Calu3 (cell line): Measurements from ENCODE around the gene HAND2. TPM values are rescaled to one million over a fixed set of nuclear protein-coding genes. Genes with fewer than 3 reads are reported as not detected.

Experiments used
- BruUV-seq: library from RNA; stranded (reverse); fragments of 400-500 nt; replicated peaks from 2 replicates; lab custom pipeline; 2021; lab: Mats Ljungman, UMichigan
- CTCF ChIA-PET: fragments of 300-600 bp; sonication (Branson Sonifier 250); formaldehyde crosslinking; loops from one replicate; lab custom pipeline; 2022; ENCODE audit warnings: antibody characterized with exemption; lab: Charles Lee
- DNase-seq: peaks from one replicate; pipeline ENCODE4 v3.0.0; 2022
- H3K27ac Mint-ChIP-seq: one replicate; pipeline ENCODE4 v1.8.0; 2022; ENCODE audit warnings: mixed read lengths; ENCODE audit not compliant: unreplicated experiment
- H3K27me3 Mint-ChIP-seq: one replicate; pipeline ENCODE4 v1.8.0; 2022; ENCODE audit warnings: mixed read lengths; ENCODE audit not compliant: unreplicated experiment
- H3K36me3 Mint-ChIP-seq: one replicate; pipeline ENCODE4 v1.8.0; 2022; ENCODE audit warnings: mild to moderate bottlenecking, moderate library complexity, mixed read lengths; ENCODE audit not compliant: insufficient read depth, unreplicated experiment
- H3K4me1 Mint-ChIP-seq: one replicate; pipeline ENCODE4 v1.8.0; 2022; ENCODE audit warnings: mild to moderate bottlenecking, low read depth, mixed read lengths; ENCODE audit not compliant: unreplicated experiment
- H3K4me3 Mint-ChIP-seq: one replicate; pipeline ENCODE4 v1.8.0; 2022; ENCODE audit warnings: mild to moderate bottlenecking, low read depth, moderate library complexity, mixed read lengths; ENCODE audit not compliant: unreplicated experiment
- H3K9me3 Mint-ChIP-seq: one replicate; pipeline ENCODE4 v1.8.0; 2022; ENCODE audit warnings: low read depth, mixed read lengths; ENCODE audit not compliant: unreplicated experiment
- CTCF ChIP-seq: fragments of 200-600 bp; IDR thresholded peaks from one replicate; pipeline ENCODE4 v1.8.0; 2022; ENCODE audit warnings: antibody characterized with exemption; ENCODE audit not compliant: unreplicated experiment
- intact Hi-C: fragments of 100-400 bp; cut with micrococcal nuclease; formaldehyde crosslinking; loops from one replicate; pipeline ENCODE4 v1.10.0; 2022; ENCODE audit not compliant: unreplicated experiment
- total RNA-seq: library from RNA; stranded (reverse); gene quantifications from 2 replicates; pipeline ENCODE4 v1.2.3, GENCODE V29; 2022

HAND2 gene
- total RNA-seq, 1 experiment from 2014 or later = 0.45 TPM

DNA sequence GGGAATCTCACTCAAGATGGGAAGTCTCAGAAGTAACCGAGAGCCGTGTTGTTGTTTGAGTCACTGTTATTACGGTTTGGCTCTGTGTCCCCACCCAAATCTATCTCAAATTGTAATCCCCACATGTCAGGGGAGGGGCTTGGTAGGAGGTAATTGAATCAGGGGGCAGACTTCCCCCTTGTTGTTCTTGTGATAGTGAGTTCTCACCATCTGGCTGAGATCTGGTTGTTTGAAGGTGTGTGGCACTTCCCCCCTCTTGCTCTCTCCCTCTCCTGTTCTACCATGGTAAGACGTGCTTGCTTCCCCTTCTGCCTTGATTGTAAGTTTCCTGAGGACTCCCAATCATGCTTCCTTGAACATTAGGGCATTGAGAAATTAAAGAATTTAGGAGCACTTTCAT lies 37.0 kb downstream of the HAND2 start:
- Mint-ChIP-seq H3K36me3 (peaks cover 6% of the 10 kb centered on the region), H3K27ac (peak overlapping the region; percentile 60), H3K4me3 (no peak overlapping the region), H3K9me3 (no peaks in the 10 kb centered on the region), H3K4me1 (peaks cover 14% of the 10 kb centered on the region), H3K27me3 (no peaks in the 10 kb centered on the region)
- no TSS peak for BruUV-seq
- no peak for TF ChIP-seq CTCF
- DNase-seq = no peak
- intact Hi-C loops = loop anchor here (10.0 kb wide), 1 partner anchor 332 kb away; no protein-coding TSS in a partner anchor
- CTCF ChIA-PET = no interaction called here

DNA sequence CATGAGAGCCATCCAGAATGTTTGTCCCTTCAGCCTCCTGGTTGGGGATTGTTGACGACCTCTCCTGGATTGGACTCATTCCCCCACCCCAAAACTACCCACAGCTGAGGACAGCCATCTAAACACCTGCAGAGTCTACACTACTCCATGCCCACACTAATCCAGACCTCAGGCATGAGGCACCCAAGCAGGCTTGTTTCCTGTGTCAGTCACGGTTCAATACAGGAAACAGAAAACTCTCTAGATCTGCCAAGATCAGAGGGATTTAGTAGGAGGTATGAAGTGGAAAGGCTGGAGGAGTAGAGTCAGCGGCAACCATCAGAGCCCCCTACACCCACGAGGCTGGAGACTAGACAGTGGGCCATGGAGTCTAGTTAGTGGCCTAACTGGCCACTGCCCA lies 37.7 kb downstream of the HAND2 start:
- Mint-ChIP-seq H3K36me3 (peaks cover 6% of the 10 kb centered on the region), H3K27ac (no peak overlapping the region), H3K9me3 (no peaks in the 10 kb centered on the region), H3K27me3 (no peaks in the 10 kb centered on the region), H3K4me3 (no peak overlapping the region), H3K4me1 (peaks cover 14% of the 10 kb centered on the region)
- no peak for TF ChIP-seq CTCF
- CTCF ChIA-PET = no interaction called here
- no TSS peak for BruUV-seq
- intact Hi-C loops = loop anchor here (10.0 kb wide), 1 partner anchor 332 kb away; no protein-coding TSS in a partner anchor
- no peak for DNase-seq

GRCh38 chr4:173490817-173491528 lies 39.1 kb downstream of the HAND2 start:
- Mint-ChIP-seq H3K27me3 (no peaks in the 10 kb centered on the region), H3K36me3 (peaks cover 6% of the 10 kb centered on the region), H3K9me3 (no peaks in the 10 kb centered on the region), H3K4me1 (peaks cover 14% of the 10 kb centered on the region), H3K4me3 (no peak overlapping the region), H3K27ac (no peak overlapping the region)
- TF ChIP-seq CTCF = no peak
- intact Hi-C loops = loop anchor here (10.0 kb wide), 1 partner anchor 334 kb away; no protein-coding TSS in a partner anchor
- no TSS peak for BruUV-seq
- DNase-seq = peak; percentile 18
- CTCF ChIA-PET = interaction anchor here (0.6 to 0.7 kb wide), 5 partner anchors 27 to 887 kb away, joined by 3 to 8 read pairs (median 4); no protein-coding TSS in a partner anchor

DNA sequence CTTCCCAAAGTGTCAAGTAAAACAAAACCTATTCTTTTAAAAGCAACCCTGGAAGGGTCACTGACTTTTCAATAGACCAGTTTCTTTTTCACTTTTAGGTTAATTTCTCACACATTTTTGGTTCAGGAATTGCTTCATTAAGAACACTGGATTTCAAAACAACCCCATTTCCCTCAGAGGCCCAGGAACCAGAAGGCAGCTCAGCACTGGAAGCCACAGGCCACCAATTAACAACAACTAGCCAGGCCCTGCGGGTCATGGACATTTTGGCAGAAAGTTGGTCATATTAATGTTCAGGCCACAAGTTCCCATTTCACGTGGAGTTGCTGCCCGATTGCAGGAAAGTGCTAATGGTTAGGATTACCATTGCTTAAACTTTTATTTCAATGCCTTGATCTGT lies 39.8 kb downstream of the HAND2 start:
- no peak for DNase-seq
- no peak overlapping the region for H3K4me3 Mint-ChIP-seq
- peaks cover 6% of the 10 kb centered on the region for H3K36me3 Mint-ChIP-seq
- H3K4me1 Mint-ChIP-seq = peaks cover 14% of the 10 kb centered on the region
- intact Hi-C loops = loop anchor here (10.0 kb wide), 1 partner anchor 335 kb away; no protein-coding TSS in a partner anchor
- H3K27me3 Mint-ChIP-seq = no peaks in the 10 kb centered on the region
- no TSS peak for BruUV-seq
- CTCF ChIA-PET = interaction anchor here (0.6 kb wide), 2 partner anchors 629 to 888 kb away, joined by 3 to 8 read pairs; no protein-coding TSS in a partner anchor
- no peak overlapping the region for H3K27ac Mint-ChIP-seq
- no peaks in the 10 kb centered on the region for H3K9me3 Mint-ChIP-seq
- no peak for TF ChIP-seq CTCF
